H1 (cell line): Measurements from ENCODE around the gene LDLRAD3. TPM values are rescaled to one million over a fixed set of nuclear protein-coding genes. Genes with fewer than 3 reads are reported as not detected.

ENCODE experiments used
- CTCF ChIA-PET: fragments of 300-600 bp; sonication (Branson Sonifier 250); formaldehyde crosslinking; loops from one replicate; lab custom pipeline; 2021; ENCODE audit not compliant: partially characterized antibody; lab: Charles Lee
- POLR2A ChIA-PET: fragments of 300-600 bp; sonication (Branson Sonifier 250); formaldehyde crosslinking; loops from one replicate; lab custom pipeline; 2021; ENCODE audit warnings: inconsistent platforms; ENCODE audit not compliant: partially characterized antibody; lab: Charles Lee
- DNase-seq, 2 experiments: peaks; one replicate each; pipeline versions ENCODE4 v3.0.0 to v3.0.0-alpha.2; 2010 to 2022; ENCODE audit warnings: low spot score in 2 of 2, low read depth in 1 of 2, mixed read lengths in 1 of 2
- FAIRE-seq: peaks from 2 replicates; lab custom pipeline; 2011; peaks lifted over from hg19 to GRCh38; lab: Jason Lieb, UNC
- H2AFZ ChIP-seq: 2 replicates; pipeline ENCODE4 v1.8.1; 2012; ENCODE audit warnings: low read length, inconsistent platforms
- H2AK5ac ChIP-seq: 2 replicates; pipeline ENCODE4 v1.6.1; 2013; ENCODE audit warnings: low read depth, low read length
- H2BK120ac ChIP-seq: replicated peaks from 2 replicates; pipeline ENCODE3; 2013; ENCODE audit warnings: low read depth, low read length, inconsistent platforms
- H2BK12ac ChIP-seq: 2 replicates; pipeline ENCODE4 v1.6.1; 2013; ENCODE audit warnings: low read depth, low read length
- H2BK15ac ChIP-seq: 2 replicates; pipeline ENCODE4 v1.6.1; 2013; ENCODE audit warnings: low read length
- H2BK20ac ChIP-seq: 2 replicates; pipeline ENCODE4 v1.6.1; 2013; ENCODE audit warnings: low read length
- H2BK5ac ChIP-seq: 2 replicates; pipeline ENCODE4 v1.6.1; 2013; ENCODE audit warnings: low read depth, low read length
- H3K14ac ChIP-seq: 2 replicates; pipeline ENCODE4 v1.6.1; 2013; ENCODE audit warnings: inconsistent platforms; ENCODE audit not compliant: insufficient read length
- H3K18ac ChIP-seq: 2 replicates; pipeline ENCODE4 v1.6.1; 2013; ENCODE audit warnings: low read length; ENCODE audit errors: extremely low read depth
- H3K23ac ChIP-seq: 2 replicates; pipeline ENCODE4 v1.6.1; 2013; ENCODE audit warnings: inconsistent platforms; ENCODE audit not compliant: insufficient read length
- H3K23me2 ChIP-seq: 2 replicates; pipeline ENCODE4 v1.6.1; 2013; ENCODE audit warnings: low read depth, low read length
- H3K27ac ChIP-seq: 2 replicates; pipeline ENCODE4 v1.6.1; 2011; ENCODE audit warnings: low read depth, low read length, inconsistent platforms
- H3K27me3 ChIP-seq, 4 experiments: replicated peaks in 1 of 4; 1 replicate in 1 of 4; 2 replicates in 3 of 4; pipeline versions ENCODE4 v1.6.1 to v1.8.1; 2011 to 2013; ENCODE audit warnings: low read length in 3 of 4, mild to moderate bottlenecking in 3 of 4, inconsistent platforms in 2 of 4, mixed read lengths in 2 of 4, moderate library complexity in 1 of 4; ENCODE audit not compliant: control insufficient read depth in 3 of 4, insufficient read depth in 3 of 4; ENCODE audit errors: extremely low read depth in 1 of 4
- H3K36me3 ChIP-seq, 4 experiments: 2 replicates each; pipeline versions ENCODE4 v1.6.1 to v1.8.1; 2011 to 2013; ENCODE audit warnings: mild to moderate bottlenecking in 4 of 4, low read length in 3 of 4, moderate library complexity in 2 of 4, control low read depth in 1 of 4, inconsistent platforms in 1 of 4; ENCODE audit not compliant: insufficient read depth in 4 of 4, control insufficient read depth in 2 of 4
- H3K4ac ChIP-seq: replicated peaks from 2 replicates; pipeline ENCODE3; 2013; ENCODE audit warnings: low read length, low read depth, mixed read lengths, inconsistent platforms; ENCODE audit not compliant: insufficient read length
- H3K4me1 ChIP-seq, 4 experiments: replicated peaks in 1 of 4; 1 replicate in 1 of 4; 2 replicates in 3 of 4; pipeline versions ENCODE4 v1.6.1 to v1.8.1; 2011 to 2013; ENCODE audit warnings: low read length in 3 of 4, inconsistent platforms in 2 of 4, mixed read lengths in 1 of 4; ENCODE audit not compliant: insufficient read depth in 4 of 4, control insufficient read depth in 3 of 4
- H3K4me2 ChIP-seq, 2 experiments: 2 replicates each; pipeline versions ENCODE4 v1.6.1 to v1.8.1; 2011 to 2013; ENCODE audit warnings: low read depth in 2 of 2, low read length in 2 of 2, control low read depth in 1 of 2, inconsistent platforms in 1 of 2, mild to moderate bottlenecking in 1 of 2; ENCODE audit not compliant: insufficient read depth in 1 of 2
- H3K4me3 ChIP-seq, 4 experiments: fragments of 200-600, 300-600 bp in 1 of 4; sonication (generic), shearing (Covaris generic), sonication (Bioruptor Twin) in 1 of 4; 2 replicates each; pipeline versions ENCODE4 v1.5.1 to v1.8.1; 2011 to 2016; ENCODE audit warnings: low read length in 4 of 4, low read depth in 3 of 4, control low read depth in 2 of 4, inconsistent platforms in 2 of 4, mild to moderate bottlenecking in 2 of 4, mixed read lengths in 1 of 4, moderate library complexity in 1 of 4; ENCODE audit not compliant: insufficient read depth in 2 of 4; ENCODE audit errors: extremely low read depth in 1 of 4
- H3K56ac ChIP-seq: replicated peaks from 2 replicates; pipeline ENCODE3; 2013; ENCODE audit warnings: low read depth, mild to moderate bottlenecking, mixed read lengths, low read length, inconsistent platforms; ENCODE audit not compliant: insufficient read length
- H3K79me1 ChIP-seq: 2 replicates; pipeline ENCODE4 v1.6.1; 2013; ENCODE audit warnings: low read depth, low read length, control low read depth
- H3K79me2 ChIP-seq, 2 experiments: 2 replicates each; pipeline versions ENCODE4 v1.6.1 to v1.8.1; 2012 to 2013; ENCODE audit warnings: low read length in 2 of 2, mild to moderate bottlenecking in 2 of 2, inconsistent platforms in 1 of 2; ENCODE audit not compliant: insufficient read depth in 2 of 2, control insufficient read depth in 1 of 2
- H3K9ac ChIP-seq, 4 experiments: replicated peaks in 1 of 4; 1 replicate in 1 of 4; 2 replicates in 3 of 4; pipeline versions ENCODE4 v1.6.1 to v1.8.1; 2011 to 2013; ENCODE audit warnings: low read depth in 3 of 4, low read length in 3 of 4, control low read depth in 2 of 4, mild to moderate bottlenecking in 2 of 4, moderate library complexity in 2 of 4, inconsistent platforms in 1 of 4; ENCODE audit errors: extremely low read depth in 1 of 4
- H3K9me3 ChIP-seq, 2 experiments: 2 replicates each; pipeline versions ENCODE4 v1.6.1 to v1.8.1; 2012 to 2013; ENCODE audit warnings: mild to moderate bottlenecking in 2 of 2, moderate library complexity in 2 of 2, control low read depth in 1 of 2, inconsistent platforms in 1 of 2, low read depth in 1 of 2, low read length in 1 of 2, mixed read lengths in 1 of 2; ENCODE audit not compliant: insufficient read depth in 2 of 2
- H4K20me1 ChIP-seq, 2 experiments: replicated peaks in 1 of 2; 2 replicates each; pipeline versions ENCODE3 to v1.8.1; 2011 to 2013; ENCODE audit warnings: inconsistent platforms in 2 of 2, low read length in 2 of 2, mild to moderate bottlenecking in 1 of 2; ENCODE audit not compliant: insufficient read depth in 2 of 2, control insufficient read depth in 1 of 2
- H4K5ac ChIP-seq: 2 replicates; pipeline ENCODE4 v1.6.1; 2013; ENCODE audit warnings: low read length, low read depth, mixed read lengths, inconsistent platforms; ENCODE audit not compliant: insufficient read length
- H4K8ac ChIP-seq: 2 replicates; pipeline ENCODE4 v1.8.0; 2013; ENCODE audit warnings: mild to moderate bottlenecking, moderate library complexity, low read length, inconsistent platforms; ENCODE audit not compliant: insufficient read depth; ENCODE audit errors: extremely low read depth
- H4K91ac ChIP-seq: replicated peaks from 2 replicates; pipeline ENCODE3; 2013; ENCODE audit warnings: low read length, mixed read lengths, inconsistent platforms; ENCODE audit not compliant: insufficient read length
- CBX5 ChIP-seq: fragments of 300-800, 300-1000 bp; sonication (generic); IDR thresholded peaks from 2 replicates; pipeline ENCODE4 v1.7.1; 2016; ENCODE audit warnings: antibody characterized with exemption, low read length, low read depth
- NANOG ChIP-seq: IDR thresholded peaks from 2 replicates; pipeline ENCODE4 v1.6.1; 2011; ENCODE audit warnings: low read length, low read depth, mild to moderate bottlenecking, inconsistent platforms; ENCODE audit not compliant: insufficient read depth, poor library complexity, severe bottlenecking
- NRF1 ChIP-seq: IDR thresholded peaks from 2 replicates; pipeline ENCODE4 v1.6.1; 2011; ENCODE audit warnings: mild to moderate bottlenecking, low read depth, low read length, improper control_type of control experiment
- POLR2A ChIP-seq, 2 experiments: IDR thresholded peaks; 1 replicate in 1 of 2; 2 replicates in 1 of 2; pipeline ENCODE4 v1.6.1; 2011; ENCODE audit warnings: low read depth in 2 of 2, low read length in 2 of 2, mild to moderate bottlenecking in 2 of 2; ENCODE audit errors: control extremely low read depth in 1 of 2
- SAP30 ChIP-seq: fragments of 300-600 bp; sonication (generic); IDR thresholded peaks from 2 replicates; pipeline ENCODE4 v1.7.1; 2012; ENCODE audit warnings: low read length, moderate library complexity, mild to moderate bottlenecking, inconsistent platforms; ENCODE audit not compliant: insufficient read depth, insufficient replicate concordance
- SIN3A ChIP-seq, 2 experiments: IDR thresholded peaks in 1 of 2; conservative IDR thresholded peaks in 1 of 2; 2 replicates each; pipeline ENCODE4 v1.6.1; 2011 to 2012; ENCODE audit warnings: low read length in 2 of 2, improper control_type of control experiment in 1 of 2, low read depth in 1 of 2, mild to moderate bottlenecking in 1 of 2
- SIX5 ChIP-seq: IDR thresholded peaks from 2 replicates; pipeline ENCODE4 v1.6.1; 2011; ENCODE audit warnings: mild to moderate bottlenecking, low read depth, low read length
- TAF1 ChIP-seq: IDR thresholded peaks from 2 replicates; pipeline ENCODE4 v1.6.1; 2011; ENCODE audit warnings: mild to moderate bottlenecking, low read depth, low read length
- USF2 ChIP-seq: IDR thresholded peaks from 2 replicates; pipeline ENCODE4 v1.6.1; 2011; ENCODE audit warnings: low read length, improper control_type of control experiment
- WGBS, 2 experiments: shearing (Covaris generic) in 1 of 2; methylation state at CpG; one replicate each; pipeline versions ENCODE4 v1.1.6 to v1.1.7; 2013 to 2015; ENCODE audit warnings: low lambda C conversion rate in 2 of 2, mixed read lengths in 2 of 2, inconsistent platforms in 1 of 2, low coverage in 1 of 2, missing lambda C conversion rate in 1 of 2; ENCODE audit not compliant: insufficient replicate concordance in 2 of 2, insufficient coverage in 1 of 2, insufficient read length in 1 of 2; ENCODE audit errors: extremely low coverage in 1 of 2, missing lambda C conversion rate in 1 of 2; 5-methylcytosine and 5-hydroxymethylcytosine counted together
- polyA plus RNA-seq, 7 experiments: library from polyadenylated mRNA; depleted of rRNA in 3 of 7; stranded (reverse) in 5 of 7; unstranded in 2 of 7; fragments of >200 nt in 5 of 7; fragments of 200-250 nt in 2 of 7; gene quantifications; 1 replicate in 5 of 7; 2 replicates in 1 of 7; 4 replicates in 1 of 7; pipeline versions ENCODE4 v1.2.1 to v1.2.3, GENCODE V29; 2011 to 2013; ENCODE audit warnings: missing spikeins in 2 of 7, mixed read lengths in 2 of 7
- total RNA-seq: library from RNA; stranded (reverse); fragmentation: NEBNext Ultra II Directional; extraction: Animal tissue kit (Norgen Biotek cat#: 25700); gene quantifications from 2 replicates; pipeline ENCODE4 v1.2.1, GENCODE V29; 2021

LDLRAD3 gene
- total and polyA plus RNA-seq, 2 of the 8 experiments (the other 6 are each of a cell fraction or from before 2014, with no cell fraction given): 18.6 to 22.8 TPM

DNA sequence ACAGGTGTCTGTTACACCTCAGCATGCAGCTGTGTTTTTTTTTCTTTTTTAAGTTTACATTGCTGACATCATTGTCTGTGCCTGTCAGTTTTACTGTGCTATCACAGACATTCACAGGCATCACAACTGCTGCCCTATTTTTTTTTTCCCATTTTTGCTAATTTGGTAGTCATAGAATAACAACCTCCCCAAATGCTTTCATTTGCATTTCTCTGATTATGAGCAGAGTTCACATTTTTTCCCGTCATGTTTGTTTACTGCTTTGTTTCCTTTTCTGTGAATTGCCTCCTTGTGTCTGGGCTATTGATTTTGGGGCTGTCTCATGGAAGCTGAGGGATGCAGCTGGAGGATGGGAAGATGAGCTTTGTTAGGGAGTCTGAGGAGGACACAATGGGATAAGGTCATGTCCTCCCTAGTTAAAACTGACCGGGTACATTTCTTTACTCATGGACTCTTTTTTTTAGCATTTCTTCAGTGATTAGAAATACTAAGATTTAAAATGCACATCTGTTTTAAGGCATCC, 155.1 kb downstream of the LDLRAD3 start:
- Histone ChIP-seq H4K20me1 (no peaks in the 10 kb centered on the region), H2BK20ac (no peak overlapping the region), H3K79me1 (no peaks in the 10 kb centered on the region), H3K18ac (no peak overlapping the region), H2BK5ac (no peak overlapping the region), H2BK120ac (no peak overlapping the region), H4K91ac (no peak overlapping the region), H2AFZ (no peak overlapping the region), H3K79me2 (peaks cover 0 to 2% of the 10 kb centered on the region in 2 experiments; a peak in 1 of 4 replicates), H3K14ac (no peak overlapping the region), H3K23ac (no peak overlapping the region), H4K5ac (no peak overlapping the region), H4K8ac (no peak overlapping the region), H3K27me3 (no peaks in the 10 kb centered on the region), H3K27ac (no peak overlapping the region), H3K36me3 (peaks cover 0 to 24% (median 5%) of the 10 kb centered on the region in 4 experiments; a peak in 2 of 8 replicates), H3K4me3 (no peak overlapping the region), H3K9me3 (no peaks in the 10 kb centered on the region), H3K23me2 (no peaks in the 10 kb centered on the region), H2BK12ac (no peak overlapping the region), H3K4me2 (no peak overlapping the region), H2BK15ac (no peak overlapping the region), H3K4ac (no peak overlapping the region), H3K9ac (no peak overlapping the region), H3K4me1 (peaks cover 0 to 5% (median 3%) of the 10 kb centered on the region in 4 experiments; a peak in 3 of 7 replicates), H2AK5ac (no peak overlapping the region), H3K56ac (no peak overlapping the region)
- FAIRE-seq (no peak), DNase-seq (no peak)
- CTCF ChIA-PET: interaction anchor here (1.2 to 2.0 kb wide), 4 partner anchors 11 to 277 kb away, joined by 3 to 6 read pairs (median 5); no protein-coding TSS in a partner anchor
- POLR2A ChIA-PET: interaction anchor here (0.6 to 11.7 kb wide), 2 partner anchors 12 to 382 kb away, joined by 3 to 102 read pairs; no protein-coding TSS in a partner anchor
- WGBS, 2 experiments: 93% methylated on average over 2 of the region's 2 CpGs; no CpG with 5 or more reads in 1 of the 2 experiments
- TF ChIP-seq NANOG (no peak), CBX5 (no peak), SIN3A (conservative IDR thresholded peaks at IDR 0.05 in 1 of 2, IDR thresholded peaks at IDR 0.05 in 1 of 2; ENCODE audit: low read depth in 1 of 2, low read length in 2 of 2) (no peak), POLR2A (IDR thresholded peaks at IDR 0.05; ENCODE audit: control extremely low read depth in 1 of 2, low read depth in 2 of 2, low read length in 2 of 2) (no peak), SAP30 (no peak), SIX5 (no peak), NRF1 (no peak), USF2 (no peak), TAF1 (no peak)
